Kidney capillary endothelial cell (primary cell): ENCODE measurements around the gene FA2H.

Experiments used
- DNase-seq: peaks from one replicate; pipeline ENCODE4 v3.0.0-alpha.2; 2018; ENCODE audit warnings: low spot score

Gene FA2H

DNA sequence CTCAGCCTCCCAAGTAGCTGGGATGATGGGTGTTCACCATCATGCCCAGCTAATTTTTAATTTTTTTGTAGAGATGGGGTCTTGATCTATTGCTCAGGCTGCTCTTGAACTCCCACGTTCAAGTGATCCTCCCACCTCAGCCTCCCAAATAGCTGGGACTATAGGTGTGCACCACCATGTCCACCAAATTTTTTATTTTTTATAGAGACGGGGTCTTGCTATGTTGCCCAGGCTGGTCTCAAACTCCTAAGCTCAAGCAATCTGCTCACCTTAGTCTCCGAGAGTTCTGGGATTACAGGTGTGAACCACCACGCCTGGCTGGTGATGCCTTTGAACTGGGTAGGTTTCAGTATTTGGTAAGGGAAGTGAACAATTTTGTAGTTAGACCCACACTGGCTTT is 30.1 kb downstream of the FA2H start:
- no peak for DNase-seq

- DNase-seq = no peak
Measured at GRCh38 chr16:74743668-74744299, 30.8 kb downstream of the FA2H start.

GRCh38 chr16:74743045-74743667 is 31.5 kb downstream of the FA2H start:
- DNase-seq = no peak

- DNase-seq = no peak
Measured at GRCh38 chr16:74742051-74742481, 32.6 kb downstream of the FA2H start.

DNA sequence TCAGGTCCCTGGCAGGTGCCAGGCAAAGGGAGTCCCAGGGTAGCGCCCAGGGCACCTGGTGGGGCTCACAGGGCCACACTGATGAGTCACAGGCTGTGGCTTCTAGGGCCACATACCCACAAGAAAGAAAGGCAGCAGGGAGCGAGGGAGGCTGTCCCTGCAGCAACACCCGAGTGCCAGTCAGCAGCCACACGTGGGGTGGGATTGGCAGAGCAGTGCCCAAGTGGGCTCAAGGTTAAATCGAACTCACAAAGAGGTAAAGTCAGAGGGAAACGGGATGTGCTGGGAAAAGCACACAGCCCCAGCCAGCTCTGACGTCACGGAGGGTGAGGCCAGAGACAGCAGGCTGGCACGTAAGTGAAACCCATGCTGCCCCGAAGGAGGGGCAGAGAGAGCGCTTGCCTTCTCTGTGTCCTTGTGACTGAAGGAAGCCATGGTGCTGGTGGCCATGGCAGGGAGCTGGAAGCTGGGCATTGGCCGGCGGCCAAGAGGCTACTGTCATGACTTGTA is 33.8 kb downstream of the FA2H start:
- DNase-seq = no peak

- DNase-seq = no peak
Measured at GRCh38 chr16:74739275-74739674, 35.3 kb downstream of the FA2H start.

- no peak for DNase-seq
Measured at GRCh38 chr16:74738816-74739215, 35.8 kb downstream of the FA2H start.

DNA sequence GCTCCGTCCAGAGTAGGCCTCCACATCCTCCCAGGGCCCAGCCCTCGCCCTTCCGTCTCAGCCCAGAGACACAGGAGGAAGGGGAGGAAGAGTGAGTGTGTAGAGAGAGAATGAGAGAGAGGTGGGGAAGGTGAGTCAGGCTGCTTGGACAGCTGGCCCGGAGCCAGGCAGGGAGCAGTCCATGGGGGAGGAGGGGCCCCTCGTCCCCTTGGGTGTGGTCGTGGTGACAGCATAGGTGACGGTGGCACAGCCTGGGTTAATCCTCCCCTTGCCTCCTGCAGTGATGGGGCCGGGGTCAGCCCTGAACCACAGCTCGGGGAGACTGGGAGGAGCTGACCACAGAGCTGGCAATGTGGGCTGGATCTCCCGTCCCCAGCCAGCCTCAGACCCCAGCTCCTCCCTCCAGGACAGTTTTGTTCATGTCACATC is 36.5 kb downstream of the FA2H start:
- peak; percentile 42 for DNase-seq

GRCh38 chr16:74737521-74737920 is 37.1 kb downstream of the FA2H start:
- DNase-seq = no peak

DNA sequence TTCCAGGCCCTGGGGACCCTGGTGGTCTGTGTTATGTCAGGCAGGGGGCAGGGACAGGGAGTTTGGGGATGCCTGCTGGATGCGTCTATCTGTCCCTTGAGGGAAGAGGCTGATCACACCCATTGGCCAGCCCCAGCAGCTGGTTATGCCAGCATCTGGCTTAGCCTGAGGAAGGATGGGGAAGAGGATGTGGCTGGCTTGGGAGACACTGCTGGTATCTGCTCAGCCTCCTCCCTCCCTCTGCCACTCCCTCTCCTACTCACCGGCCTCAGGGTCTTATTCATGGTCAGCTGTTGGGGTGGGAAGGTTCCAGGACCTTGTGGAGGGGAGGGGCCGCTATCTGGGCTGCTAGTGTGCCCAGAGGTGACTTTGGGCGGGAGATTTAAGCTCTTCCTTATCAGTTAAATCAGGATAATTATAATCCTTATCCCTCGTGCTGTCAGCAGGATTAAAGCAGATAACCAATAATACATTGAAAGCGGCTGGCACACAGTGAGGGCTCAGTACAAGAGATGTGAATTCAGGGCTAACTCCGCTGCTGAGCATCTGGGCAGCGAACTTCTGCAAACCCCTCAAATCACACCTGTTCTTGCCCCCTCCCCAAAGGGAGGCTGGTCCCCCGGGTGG is 38.0 kb downstream of the FA2H start:
- DNase-seq = no peak

- no peak for DNase-seq
Measured at GRCh38 chr16:74735554-74735953, 39.1 kb downstream of the FA2H start.

DNA sequence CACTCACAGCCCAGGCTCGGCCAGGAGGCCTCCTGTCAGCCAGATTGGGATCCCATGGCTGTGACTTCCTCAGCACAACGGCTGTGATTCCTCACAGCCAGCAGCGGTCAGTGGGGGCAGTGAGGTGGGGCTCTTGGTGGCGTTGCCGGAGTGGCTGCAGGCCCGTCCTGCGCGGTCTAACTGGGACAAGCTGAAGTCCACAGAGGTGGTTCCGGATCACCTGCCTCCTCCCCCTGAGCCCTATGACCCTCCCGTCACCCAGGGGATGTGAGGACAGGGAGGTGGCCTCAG is 39.5 kb downstream of the FA2H start:
- DNase-seq = no peak

DNA sequence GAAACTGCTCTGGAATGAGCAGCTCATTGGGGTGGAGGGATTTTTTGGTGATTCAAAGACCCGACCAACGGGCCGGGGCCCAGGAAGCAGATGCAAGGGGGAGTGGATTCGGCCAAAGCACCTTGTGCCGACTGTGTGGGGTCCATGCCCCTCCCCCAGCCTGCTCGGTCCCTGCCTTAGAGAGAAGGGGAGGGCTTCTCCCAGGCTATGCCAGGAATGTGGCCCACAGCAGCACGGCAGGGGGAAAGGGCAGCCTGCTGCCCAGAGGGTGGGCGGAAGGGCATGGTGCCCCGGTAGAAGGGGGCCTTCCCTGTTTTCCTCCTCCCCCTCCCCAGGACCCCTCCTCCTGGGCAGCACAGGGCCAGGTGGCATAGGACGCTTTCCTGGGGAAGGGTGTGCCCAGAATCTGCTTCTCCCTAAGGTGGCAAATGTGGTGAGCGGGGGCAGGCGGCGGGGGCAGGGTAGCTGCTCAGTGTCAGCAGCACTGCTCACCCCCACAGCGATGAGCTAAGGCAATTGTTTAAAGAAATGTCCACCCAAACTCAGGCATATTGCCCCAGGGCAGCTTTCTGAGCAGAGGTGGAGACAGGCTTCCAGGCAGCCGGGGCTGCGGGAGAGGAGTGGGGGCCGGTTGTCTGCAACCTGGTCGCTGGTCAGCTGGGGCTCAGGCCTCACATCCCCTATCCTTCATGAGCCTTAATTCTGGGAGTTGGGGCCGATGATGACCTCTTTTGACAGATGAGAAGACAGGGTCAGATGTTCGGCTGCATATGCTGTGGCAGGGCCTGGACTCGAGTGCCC is 40.1 kb downstream of the FA2H start:
- no peak for DNase-seq

- no peak for DNase-seq
Measured at GRCh38 chr16:74732707-74733350, 41.8 kb downstream of the FA2H start.

- DNase-seq = no peak
Measured at GRCh38 chr16:74731853-74732477, 42.7 kb downstream of the FA2H start.

DNA sequence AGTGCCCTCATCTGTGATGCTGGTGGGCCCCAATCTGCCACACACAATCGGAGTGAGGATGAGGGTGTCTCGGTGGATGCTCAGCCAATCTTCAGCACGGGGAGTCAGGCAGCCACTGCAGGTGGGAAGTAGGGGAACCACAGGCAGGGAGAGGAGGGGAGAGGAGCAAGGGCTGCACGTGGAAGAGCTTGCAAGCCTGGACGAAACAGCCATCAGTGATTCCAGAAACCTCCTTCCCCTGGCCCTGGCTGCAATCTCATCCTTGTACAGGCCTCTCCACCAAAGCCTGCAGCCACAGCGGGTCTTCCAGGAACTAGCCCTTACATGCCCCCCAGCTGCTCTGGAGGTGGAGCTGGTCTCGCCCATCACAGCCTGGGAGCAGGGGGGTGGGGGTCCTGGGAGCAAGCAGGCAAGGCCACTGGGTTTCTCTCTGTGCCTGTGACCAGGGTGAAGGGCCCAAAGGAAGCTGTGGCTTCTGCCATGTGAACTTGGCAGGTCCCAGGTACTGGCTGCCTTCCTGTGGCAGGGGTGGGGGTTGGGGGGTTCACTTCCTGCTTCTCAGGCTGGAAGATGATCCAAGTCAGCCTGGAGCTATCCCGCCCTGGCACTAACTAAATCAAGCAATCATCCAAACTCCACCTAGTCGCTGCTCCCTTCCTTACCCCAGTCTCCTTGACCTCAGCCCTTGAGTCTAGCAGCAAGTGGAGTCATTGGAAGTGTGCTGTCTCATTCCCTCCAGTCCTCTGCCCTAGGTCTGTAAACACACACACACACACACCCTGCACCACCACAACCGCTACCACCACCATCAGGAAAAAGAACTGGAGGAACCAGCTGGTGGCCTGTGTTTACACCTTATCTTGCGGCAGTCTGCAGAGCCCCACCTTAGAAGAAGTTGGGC is 44.6 kb downstream of the FA2H start:
- no peak for DNase-seq

DNA sequence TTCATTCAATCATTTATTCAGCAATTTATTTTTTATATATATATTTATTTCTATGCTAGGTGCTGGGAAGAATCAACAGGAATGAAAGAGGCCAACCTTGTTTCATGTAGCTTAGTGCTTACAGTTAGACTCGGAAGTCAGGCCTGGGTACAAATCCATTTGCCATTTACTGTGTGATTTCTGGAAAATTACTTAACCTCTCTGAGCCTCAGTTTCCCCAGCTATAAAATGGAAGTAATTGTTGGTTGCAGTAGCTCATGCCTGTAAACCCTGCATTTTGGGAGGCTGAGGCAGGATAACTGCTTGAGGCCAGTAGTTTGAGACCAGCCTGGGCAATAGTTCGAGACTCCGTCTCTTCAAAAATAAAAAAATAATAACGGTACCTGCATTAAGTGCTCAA is 46.7 kb downstream of the FA2H start:
- no peak for DNase-seq

GRCh38 chr16:74726716-74727115 is 47.9 kb downstream of the FA2H start:
- DNase-seq = no peak

- DNase-seq = no peak
Measured at GRCh38 chr16:74725651-74726455, 48.8 kb downstream of the FA2H start.
